ENCODE measurements around the gene MTUS2.

GRCh38 chr13:29379865-29380264 lies 559.7 kb downstream of the MTUS2 start:
- TF ChIP-seq CTCF (IDR thresholded peaks at IDR 0.05): no peak
- no peak for TF ChIP-seq POLR2A (IDR thresholded peaks at IDR 0.05)

Data from body of pancreas (tissue), 4 donors.